ENCODE results near the gene CENPW. TPM values are rescaled to one million over a fixed set of nuclear protein-coding genes. Genes with fewer than 3 reads are reported as not detected.

The CENPW gene
- total and polyA plus RNA-seq, 2 experiments from 2014 or later = 10.8 to 26.1 TPM

DNA sequence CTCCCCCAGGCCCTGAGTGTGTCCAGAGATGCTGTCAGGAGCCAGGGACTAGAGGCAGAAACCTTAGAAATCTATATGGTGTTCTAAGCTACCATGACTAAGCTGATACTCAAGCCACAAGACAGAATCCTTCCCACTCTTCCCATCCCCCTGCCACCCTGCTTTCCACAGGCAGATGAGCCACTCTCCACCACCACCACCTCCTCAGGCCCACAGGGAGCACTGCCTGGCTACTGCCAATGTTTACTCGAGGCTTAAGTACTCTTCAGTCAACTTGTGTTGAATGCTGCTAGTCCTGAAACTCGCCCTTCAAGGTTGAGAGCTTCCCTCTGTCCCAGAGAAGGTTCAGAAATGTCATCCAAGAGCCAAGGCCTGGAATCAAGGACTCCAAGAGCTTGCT is 56.2 kb downstream of the CENPW start:
- no peak for DNase-seq (ENCODE audit: low read depth in 1 of 2, low spot score in 1 of 2)
- H3K4me3 ChIP-seq = no peak overlapping the region
- no peaks in the 10 kb centered on the region for H3K36me3 ChIP-seq
- no peaks in the 10 kb centered on the region for H3K4me1 ChIP-seq (ENCODE audit: low read depth)
- no peaks in the 10 kb centered on the region for H3K9me3 ChIP-seq (ENCODE audit: low read depth)
- H3K27ac ChIP-seq = no peak overlapping the region
- TF ChIP-seq, protein P1, sequence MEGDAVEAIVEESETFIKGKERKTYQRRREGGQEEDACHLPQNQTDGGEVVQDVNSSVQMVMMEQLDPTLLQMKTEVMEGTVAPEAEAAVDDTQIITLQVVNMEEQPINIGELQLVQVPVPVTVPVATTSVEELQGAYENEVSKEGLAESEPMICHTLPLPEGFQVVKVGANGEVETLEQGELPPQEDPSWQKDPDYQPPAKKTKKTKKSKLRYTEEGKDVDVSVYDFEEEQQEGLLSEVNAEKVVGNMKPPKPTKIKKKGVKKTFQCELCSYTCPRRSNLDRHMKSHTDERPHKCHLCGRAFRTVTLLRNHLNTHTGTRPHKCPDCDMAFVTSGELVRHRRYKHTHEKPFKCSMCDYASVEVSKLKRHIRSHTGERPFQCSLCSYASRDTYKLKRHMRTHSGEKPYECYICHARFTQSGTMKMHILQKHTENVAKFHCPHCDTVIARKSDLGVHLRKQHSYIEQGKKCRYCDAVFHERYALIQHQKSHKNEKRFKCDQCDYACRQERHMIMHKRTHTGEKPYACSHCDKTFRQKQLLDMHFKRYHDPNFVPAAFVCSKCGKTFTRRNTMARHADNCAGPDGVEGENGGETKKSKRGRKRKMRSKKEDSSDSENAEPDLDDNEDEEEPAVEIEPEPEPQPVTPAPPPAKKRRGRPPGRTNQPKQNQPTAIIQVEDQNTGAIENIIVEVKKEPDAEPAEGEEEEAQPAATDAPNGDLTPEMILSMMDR (IDR thresholded peaks at IDR 0.05; ENCODE audit: low read depth, low read length) = no peak
- no peaks in the 10 kb centered on the region for H3K27me3 ChIP-seq

Data from cardiac muscle cell (in vitro differentiated cells and primary cell).